ENCODE results near the gene AKR1E2.

- TF ChIP-seq POLR2A (IDR thresholded peaks at IDR 0.05; ENCODE audit: low read depth, low read length) (no peak), GATA2 (IDR thresholded peaks at IDR 0.05; ENCODE audit: insufficient read depth, insufficient read length, low read depth, low read length) (no peak), EZH2 (IDR thresholded peaks at IDR 0.05; ENCODE audit: borderline replicate concordance, low read depth, low read length, severe bottlenecking) (no peak), POLR2AphosphoS5 (IDR thresholded peaks at IDR 0.05; ENCODE audit: insufficient read depth, low read depth, low read length) (no peak), JUN (IDR thresholded peaks at IDR 0.05; ENCODE audit: borderline replicate concordance, insufficient read depth, insufficient read length, low read depth) (no peak)
- TF ChIP-seq, protein P1, sequence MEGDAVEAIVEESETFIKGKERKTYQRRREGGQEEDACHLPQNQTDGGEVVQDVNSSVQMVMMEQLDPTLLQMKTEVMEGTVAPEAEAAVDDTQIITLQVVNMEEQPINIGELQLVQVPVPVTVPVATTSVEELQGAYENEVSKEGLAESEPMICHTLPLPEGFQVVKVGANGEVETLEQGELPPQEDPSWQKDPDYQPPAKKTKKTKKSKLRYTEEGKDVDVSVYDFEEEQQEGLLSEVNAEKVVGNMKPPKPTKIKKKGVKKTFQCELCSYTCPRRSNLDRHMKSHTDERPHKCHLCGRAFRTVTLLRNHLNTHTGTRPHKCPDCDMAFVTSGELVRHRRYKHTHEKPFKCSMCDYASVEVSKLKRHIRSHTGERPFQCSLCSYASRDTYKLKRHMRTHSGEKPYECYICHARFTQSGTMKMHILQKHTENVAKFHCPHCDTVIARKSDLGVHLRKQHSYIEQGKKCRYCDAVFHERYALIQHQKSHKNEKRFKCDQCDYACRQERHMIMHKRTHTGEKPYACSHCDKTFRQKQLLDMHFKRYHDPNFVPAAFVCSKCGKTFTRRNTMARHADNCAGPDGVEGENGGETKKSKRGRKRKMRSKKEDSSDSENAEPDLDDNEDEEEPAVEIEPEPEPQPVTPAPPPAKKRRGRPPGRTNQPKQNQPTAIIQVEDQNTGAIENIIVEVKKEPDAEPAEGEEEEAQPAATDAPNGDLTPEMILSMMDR (IDR thresholded peaks at IDR 0.05; ENCODE audit: extremely low read depth in 1 of 2, insufficient read depth in 1 of 2, low read depth in 1 of 2, low read length in 2 of 2): no peak
- TF ChIP-seq, protein P2, sequence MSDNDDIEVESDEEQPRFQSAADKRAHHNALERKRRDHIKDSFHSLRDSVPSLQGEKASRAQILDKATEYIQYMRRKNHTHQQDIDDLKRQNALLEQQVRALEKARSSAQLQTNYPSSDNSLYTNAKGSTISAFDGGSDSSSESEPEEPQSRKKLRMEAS (IDR thresholded peaks at IDR 0.05; ENCODE audit: insufficient read depth, insufficient read length): no peak
Observed at GRCh38 chr10:4868357-4868657, 42.3 kb downstream of the AKR1E2 start.
